GM12864 (cell line): ENCODE measurements around the gene SLC39A5.
A peak's percentile ranks its signal among the peaks of the same experiment; 100 is the strongest.

Experiments used
- DNase-seq: peaks from one replicate; pipeline ENCODE4 v3.0.0-alpha.2; 2011; ENCODE audit warnings: low read depth
- H3K4me3 ChIP-seq: 2 replicates; pipeline ENCODE4 v1.5.1; 2011; ENCODE audit warnings: mild to moderate bottlenecking, low read depth, low read length, control low read depth
- CTCF ChIP-seq: IDR thresholded peaks from 2 replicates; pipeline ENCODE4 v1.5.1; 2011; ENCODE audit warnings: low read depth, mild to moderate bottlenecking, moderate library complexity, low read length, control low read depth, inconsistent platforms; ENCODE audit errors: missing control alignments

Gene SLC39A5

GRCh38 chr12:56202838-56203237 lies 27.0 kb upstream of the SLC39A5 start:
- no peak for TF ChIP-seq CTCF
- DNase-seq: no peak

GRCh38 chr12:56204275-56204674 lies 25.6 kb upstream of the SLC39A5 start:
- no peak overlapping the region for H3K4me3 ChIP-seq
- no peak for TF ChIP-seq CTCF
- no peak for DNase-seq

More at GRCh38 chr12:56202838-56203237, 27.0 kb upstream of the SLC39A5 start:
- no peak overlapping the region for H3K4me3 ChIP-seq

- no peak for DNase-seq
- no peak overlapping the region for H3K4me3 ChIP-seq
- TF ChIP-seq CTCF: peak; percentile 10
Observed at GRCh38 chr12:56205445-56205844, 24.4 kb upstream of the SLC39A5 start.

- peak; percentile 63 for TF ChIP-seq CTCF
- no peak overlapping the region for H3K4me3 ChIP-seq
- no peak for DNase-seq
Observed at GRCh38 chr12:56206452-56207166, 23.2 kb upstream of the SLC39A5 start.

- no peak for TF ChIP-seq CTCF
- no peak for DNase-seq
- H3K4me3 ChIP-seq: no peak overlapping the region
Observed at GRCh38 chr12:56208006-56208405, 21.8 kb upstream of the SLC39A5 start.

GRCh38 chr12:56212361-56212760 lies 17.5 kb upstream of the SLC39A5 start:
- DNase-seq: no peak
- H3K4me3 ChIP-seq: no peak overlapping the region
- TF ChIP-seq CTCF: no peak

- no peak for DNase-seq
- H3K4me3 ChIP-seq: no peak overlapping the region
- TF ChIP-seq CTCF: no peak
Observed at GRCh38 chr12:56213878-56214277, 16.0 kb upstream of the SLC39A5 start.
